K562 treated with DMSO at 1 percent for 48 hours (cell line): ENCODE results near the gene MRPL22. TPM values are rescaled to one million over a fixed set of nuclear protein-coding genes. Genes with fewer than 3 reads are reported as not detected.

Source experiments
- total RNA-seq: library from RNA; unstranded; fragments of 300-600 nt; gene quantifications from 2 replicates; pipeline ENCODE4 v1.2.3, GENCODE V29; 2022; ENCODE audit warnings: low replicate concordance; ENCODE audit errors: extremely low read depth

The MRPL22 gene
- not detected in 2 replicates for total RNA-seq

GRCh38 chr5:154940772-154941620 is at the start of gene MRPL22:
Gene MRPL22 (plus strand): TSS chr5:154941073. CDS start chr5:154941111, 38 bp downstream.

GRCh38 chr5:154937718-154938466 is 3.0 kb upstream of the MRPL22 start, which contains the start of gene GEMIN5:
Gene GEMIN5 (minus strand): TSS chr5:154938211. CDS start chr5:154938133, 78 bp downstream.

DNA sequence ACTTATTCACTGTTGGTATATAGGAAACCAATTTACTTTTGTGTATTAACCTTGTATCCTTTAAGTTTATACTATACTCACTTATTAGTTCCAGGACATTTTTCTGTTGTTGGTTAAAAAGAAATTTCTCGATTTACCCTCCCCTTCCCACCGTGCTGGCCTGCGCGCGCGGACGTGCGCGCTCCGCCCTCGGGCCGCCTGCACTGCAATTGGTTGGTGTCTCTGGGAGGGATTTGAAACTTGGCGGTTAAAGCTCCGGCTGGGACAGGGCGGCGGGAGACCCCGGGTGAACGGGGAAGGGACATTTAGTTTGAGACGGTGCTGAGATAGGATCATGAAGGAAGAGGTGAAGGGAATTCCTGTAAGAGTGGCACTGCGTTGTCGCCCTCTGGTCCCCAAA is 72.7 kb downstream of the MRPL22 start, which contains the start of gene KIF4B:
TSS of gene KIF4B (plus strand) at position 230 of the 400 bp plus-strand sequence. CDS start at position 335, 105 bp downstream.

Other genes starting within 250 kb of the MRPL22 start
- gene LARP1, start 185.7 kb upstream of the MRPL22 start, total RNA-seq: 136 TPM in 1 of 2 replicates, not detected in the other
- not detected in 2 replicates for gene FAXDC2, start 90.5 kb upstream of the MRPL22 start, total RNA-seq
- not detected in 2 replicates for gene CNOT8, start 82.4 kb upstream of the MRPL22 start, total RNA-seq
- not detected in 2 replicates for gene GEMIN5, start 2.9 kb upstream of the MRPL22 start, total RNA-seq
- gene KIF4B, start 72.7 kb downstream of the MRPL22 start, total RNA-seq: not detected in 2 replicates